ENCODE measurements around the gene WNT7A.

DNA sequence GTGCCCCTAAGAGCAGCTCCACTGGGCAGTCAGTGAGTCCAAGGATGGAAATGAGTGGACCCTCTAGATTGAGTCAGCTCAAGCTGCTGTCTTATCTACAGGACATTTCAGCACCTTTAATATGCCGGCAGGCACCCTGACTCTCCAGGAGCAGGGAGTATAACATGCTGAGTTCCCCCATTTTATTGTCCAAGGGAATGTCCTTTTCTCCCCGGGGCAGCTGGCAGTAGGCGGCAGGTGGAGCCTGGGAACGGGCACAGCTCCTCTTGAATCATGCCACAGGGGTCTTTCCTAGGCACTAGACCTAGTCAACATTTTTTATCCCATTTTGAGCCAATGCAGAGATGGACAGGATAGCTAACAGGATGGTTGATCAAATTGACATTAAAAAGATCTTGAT is 14.8 kb downstream of the WNT7A start:
- TF ChIP-seq, protein P1, sequence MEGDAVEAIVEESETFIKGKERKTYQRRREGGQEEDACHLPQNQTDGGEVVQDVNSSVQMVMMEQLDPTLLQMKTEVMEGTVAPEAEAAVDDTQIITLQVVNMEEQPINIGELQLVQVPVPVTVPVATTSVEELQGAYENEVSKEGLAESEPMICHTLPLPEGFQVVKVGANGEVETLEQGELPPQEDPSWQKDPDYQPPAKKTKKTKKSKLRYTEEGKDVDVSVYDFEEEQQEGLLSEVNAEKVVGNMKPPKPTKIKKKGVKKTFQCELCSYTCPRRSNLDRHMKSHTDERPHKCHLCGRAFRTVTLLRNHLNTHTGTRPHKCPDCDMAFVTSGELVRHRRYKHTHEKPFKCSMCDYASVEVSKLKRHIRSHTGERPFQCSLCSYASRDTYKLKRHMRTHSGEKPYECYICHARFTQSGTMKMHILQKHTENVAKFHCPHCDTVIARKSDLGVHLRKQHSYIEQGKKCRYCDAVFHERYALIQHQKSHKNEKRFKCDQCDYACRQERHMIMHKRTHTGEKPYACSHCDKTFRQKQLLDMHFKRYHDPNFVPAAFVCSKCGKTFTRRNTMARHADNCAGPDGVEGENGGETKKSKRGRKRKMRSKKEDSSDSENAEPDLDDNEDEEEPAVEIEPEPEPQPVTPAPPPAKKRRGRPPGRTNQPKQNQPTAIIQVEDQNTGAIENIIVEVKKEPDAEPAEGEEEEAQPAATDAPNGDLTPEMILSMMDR (IDR thresholded peaks at IDR 0.05; ENCODE audit: low read length) = no peak
- TF ChIP-seq EZH2 (optimal IDR thresholded peaks at IDR 0.05; ENCODE audit: low read depth, low read length) = no peak
- TF ChIP-seq EZH2phosphoT487 (IDR thresholded peaks at IDR 0.05; ENCODE audit: low read length) = no peak
